IPS-NIHi7 (cell line): ENCODE data around the gene CCDC32.
"Not testable (repeated sequence)": the region's sequence is repeated elsewhere in the genome, so short reads cannot be mapped to it uniquely, and the experiment has no call there.

Source experiments
- DNase-seq: peaks from one replicate; pipeline ENCODE4 v3.0.0; 2012; ENCODE audit warnings: mixed read lengths; ENCODE audit errors: extremely low spot score

Gene CCDC32

GRCh38 chr15:40564591-40565332, at the start of gene CCDC32:
TSS of gene CCDC32 (minus strand) at chr15:40565042. CDS start at chr15:40563015, 2,027 bp downstream.
- peak; percentile 100 for DNase-seq

DNA sequence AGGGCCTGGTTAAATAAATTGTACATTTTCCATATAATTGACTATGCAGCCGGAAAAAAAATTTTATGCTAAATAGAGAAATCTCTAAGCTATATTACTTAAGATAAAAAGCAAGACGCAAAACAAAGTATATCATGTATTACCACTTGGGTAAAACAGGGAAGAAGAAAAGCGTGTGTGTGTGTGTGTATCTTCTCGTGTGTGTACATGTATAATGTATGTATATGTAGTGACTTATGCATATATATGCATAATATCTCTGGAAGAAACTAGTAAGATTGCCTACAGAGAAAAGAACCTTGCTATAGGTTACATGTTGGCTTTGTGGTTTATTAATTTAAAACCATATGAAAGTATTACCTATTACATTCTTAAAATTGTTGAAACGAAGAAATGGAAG, 48.2 kb upstream of the CCDC32 start:
- DNase-seq: no peak

DNA sequence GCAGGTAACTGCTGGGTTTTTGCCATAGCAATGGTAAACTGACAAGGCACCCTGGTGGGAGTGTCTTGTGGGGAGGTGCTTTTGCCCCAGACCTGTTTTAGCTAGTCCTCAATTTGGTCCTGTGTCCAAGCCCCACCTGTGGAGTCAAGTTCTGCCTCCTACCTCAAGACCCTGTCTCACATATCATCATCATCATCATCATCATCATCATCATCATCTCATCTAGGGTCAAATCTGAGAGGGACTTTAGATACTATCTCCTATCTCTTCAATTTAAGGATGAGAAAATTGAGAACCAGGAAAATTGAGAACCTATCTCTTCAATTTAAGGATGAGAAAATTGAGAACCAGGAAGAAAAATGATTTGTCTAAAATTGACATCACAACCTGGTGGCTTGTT, 39.1 kb upstream of the CCDC32 start:
- DNase-seq: no peak

DNA sequence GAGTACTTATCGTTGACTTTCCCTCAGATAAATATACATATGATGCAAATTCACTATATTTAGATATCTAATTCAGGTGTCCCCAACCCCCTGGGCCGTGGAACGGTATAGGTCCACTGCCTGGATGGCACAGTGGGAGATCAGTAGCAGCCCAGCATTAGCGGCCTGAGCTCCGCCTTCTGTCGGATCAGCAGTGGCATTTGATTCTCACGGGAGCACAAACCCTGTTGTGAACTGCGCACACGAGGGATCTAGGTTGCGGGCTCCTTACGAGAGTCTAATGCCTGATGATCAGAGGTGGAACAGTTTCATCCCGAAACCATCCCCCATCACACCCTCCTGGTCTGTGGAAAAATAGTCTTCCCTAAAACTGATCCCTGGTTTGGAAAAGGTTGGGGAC, 36.1 kb upstream of the CCDC32 start:
- DNase-seq: no peak

DNA sequence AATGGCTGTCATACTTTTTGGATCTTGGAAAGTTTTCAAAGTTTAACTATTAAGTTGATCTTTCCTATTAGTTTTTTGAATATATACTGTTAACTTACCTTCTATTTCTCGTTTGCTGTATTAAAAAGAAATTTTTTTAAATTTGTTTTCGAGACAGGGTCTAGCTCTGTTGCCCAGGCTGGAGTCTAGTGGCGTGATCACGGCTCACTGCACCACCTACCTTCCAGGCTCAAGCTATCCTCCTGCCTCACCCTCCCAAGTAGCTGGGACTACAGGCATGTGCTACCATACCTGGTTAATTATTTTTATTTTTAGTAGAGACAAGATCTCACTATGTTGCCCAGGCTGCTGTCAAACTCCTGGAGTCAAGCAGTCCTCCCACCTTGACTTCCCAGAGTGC, 33.8 kb upstream of the CCDC32 start:
- DNase-seq: no peak

- no peak for DNase-seq
These were observed 33.3 kb upstream of the CCDC32 start for GRCh38 chr15:40598126-40598525.

DNA sequence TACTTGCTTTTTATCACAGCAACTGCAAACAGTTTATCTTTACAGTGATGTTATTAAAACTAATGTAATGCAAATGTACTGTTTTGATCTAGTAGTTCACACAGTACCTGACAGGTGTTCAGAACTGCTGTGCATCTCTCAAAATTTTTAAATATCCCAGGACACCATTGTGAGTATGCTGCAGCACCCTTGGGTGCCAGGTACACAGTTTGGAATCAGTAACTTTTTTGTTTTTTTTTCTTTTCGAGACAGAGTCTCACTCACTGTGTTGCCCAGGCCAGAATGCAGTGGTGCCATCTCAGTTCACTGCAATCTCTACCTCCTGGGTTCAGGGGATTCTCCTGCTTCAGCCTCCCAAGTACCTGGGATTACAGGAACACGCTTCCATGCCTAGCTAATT, 32.2 kb upstream of the CCDC32 start:
- no peak for DNase-seq

GRCh38 chr15:40595773-40596172, 30.9 kb upstream of the CCDC32 start:
- no peak for DNase-seq

DNA sequence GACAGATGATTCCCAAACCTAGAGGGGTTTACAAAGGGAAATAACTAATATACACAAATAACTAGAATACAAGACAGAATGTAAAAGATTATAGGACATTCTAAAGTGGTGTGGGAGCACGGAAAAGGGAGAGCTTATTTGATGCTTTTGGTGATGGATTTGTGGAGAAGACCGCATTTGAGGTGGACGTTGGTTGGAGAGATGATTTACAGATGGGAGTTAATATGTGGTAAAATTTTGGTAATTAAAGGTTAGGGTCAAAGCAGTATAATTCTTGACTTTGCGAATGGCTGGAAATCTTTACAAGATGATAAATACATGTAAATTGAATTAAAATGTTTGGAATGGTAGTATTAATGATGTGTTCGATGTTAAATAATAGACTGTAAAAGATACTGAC, 30.4 kb upstream of the CCDC32 start:
- DNase-seq: no peak

DNA sequence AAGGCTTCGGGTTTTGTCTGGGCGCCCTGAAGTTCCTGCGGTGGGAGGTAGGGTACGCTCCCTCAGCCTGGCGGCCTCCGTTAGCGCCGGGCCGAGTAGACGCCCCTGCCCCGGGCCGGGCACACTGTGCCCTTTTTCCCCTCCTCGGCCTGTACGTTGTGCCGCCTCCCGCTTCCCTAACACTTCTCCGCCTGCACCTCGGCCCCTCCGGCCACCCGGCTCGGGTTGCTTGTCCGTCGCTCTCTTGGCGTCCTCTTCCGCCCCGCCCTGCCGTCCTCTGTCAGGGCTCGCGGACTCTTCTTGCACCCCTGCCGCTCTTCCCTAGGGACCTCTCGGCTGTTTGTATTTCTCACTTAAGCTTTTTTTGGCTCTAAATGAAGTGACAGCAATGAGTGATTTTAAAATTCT, 29.6 kb upstream of the CCDC32 start:
- peak; percentile 81 for DNase-seq

- peak; percentile 82 for DNase-seq
These were observed 29.0 kb upstream of the CCDC32 start, which contains the start of gene KNL1 for GRCh38 chr15:40593588-40594428. TSS of gene KNL1 (plus strand) at chr15:40594249. CDS start at chr15:40602932, 8,683 bp downstream.

DNA sequence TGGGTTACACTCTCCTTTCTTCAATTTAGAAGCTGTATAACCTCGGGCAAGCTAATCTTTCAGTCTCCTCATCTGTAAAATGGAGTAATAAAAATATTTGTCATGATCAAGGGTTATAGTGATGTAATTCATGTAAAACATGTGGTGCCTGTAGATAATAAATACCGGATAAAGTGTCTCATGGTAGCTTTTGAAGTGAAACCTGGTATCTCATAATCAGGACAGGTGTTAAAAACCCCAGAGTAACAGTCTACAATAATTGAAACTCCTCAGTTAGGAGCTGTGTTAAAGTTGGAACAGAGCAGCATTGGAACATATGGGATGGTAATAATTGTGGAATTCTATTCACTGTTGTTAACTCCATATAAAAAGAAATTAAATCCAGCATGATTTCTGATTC, 28.3 kb upstream of the CCDC32 start:
- DNase-seq: no peak

GRCh38 chr15:40591389-40591788, 26.5 kb upstream of the CCDC32 start:
- DNase-seq: peak; percentile 26

DNA sequence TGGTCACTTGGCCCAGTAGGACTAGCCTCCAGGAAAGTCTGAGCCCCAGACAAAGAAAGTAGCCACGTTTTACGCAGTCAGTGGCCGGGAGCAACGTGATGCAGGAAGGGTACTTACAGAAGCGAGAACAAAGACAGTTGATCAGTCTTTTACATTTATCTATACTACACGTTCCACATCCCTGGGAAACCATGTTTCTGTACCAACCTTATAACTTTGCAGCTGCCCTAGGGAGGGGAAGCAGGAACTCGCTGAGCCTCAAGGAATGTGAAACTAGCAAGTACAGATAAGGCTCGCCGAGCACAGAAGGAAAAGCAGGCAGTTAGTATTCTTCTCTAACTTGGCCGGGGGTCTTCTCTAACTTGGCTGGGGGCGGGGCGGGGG, 25.8 kb upstream of the CCDC32 start:
- DNase-seq: no peak

DNA sequence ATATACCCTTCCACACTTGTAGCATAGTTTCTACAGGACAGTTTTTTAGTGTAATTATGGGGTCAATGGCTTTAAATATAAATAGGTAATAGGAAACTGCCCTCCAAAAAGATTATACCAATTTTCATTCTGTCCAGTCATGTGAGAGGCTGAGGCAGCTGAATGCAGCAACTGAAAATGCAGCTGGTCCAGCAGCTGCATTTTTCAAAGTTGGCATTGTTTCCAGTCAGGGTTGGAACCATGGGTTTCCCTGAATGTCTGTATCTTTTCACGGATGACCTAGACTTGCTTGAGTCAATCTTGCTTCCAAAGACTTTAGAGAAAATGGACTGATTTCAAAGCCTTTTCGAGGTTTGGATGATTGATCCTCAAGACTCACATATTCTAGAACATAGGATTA, 19.3 kb upstream of the CCDC32 start:
- no peak for DNase-seq

DNA sequence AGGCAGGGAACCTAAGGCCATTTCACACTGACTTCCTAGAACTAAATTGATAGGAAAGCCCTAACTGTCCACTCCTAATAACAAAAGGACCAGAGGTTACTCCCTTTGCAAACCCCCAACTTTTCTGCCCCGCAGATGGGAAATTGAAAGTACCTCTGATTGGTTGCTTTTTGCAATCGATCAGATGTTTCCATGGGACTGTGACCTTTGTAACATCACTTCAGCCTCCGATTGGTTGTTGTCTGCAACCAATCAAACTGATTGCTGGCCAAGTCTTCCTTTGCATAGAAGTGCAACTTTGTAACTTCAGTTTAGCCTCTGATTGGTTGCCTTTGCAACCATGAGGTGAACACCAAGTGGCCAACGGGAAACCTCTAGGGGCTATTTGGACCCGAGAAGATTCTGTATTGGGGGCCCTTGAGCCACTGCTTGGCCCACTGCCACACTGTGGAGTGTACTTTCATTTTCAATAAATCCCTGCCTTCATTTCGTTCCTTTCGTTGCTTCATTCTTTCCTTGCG, 17.9 kb upstream of the CCDC32 start:
- no peak for DNase-seq

DNA sequence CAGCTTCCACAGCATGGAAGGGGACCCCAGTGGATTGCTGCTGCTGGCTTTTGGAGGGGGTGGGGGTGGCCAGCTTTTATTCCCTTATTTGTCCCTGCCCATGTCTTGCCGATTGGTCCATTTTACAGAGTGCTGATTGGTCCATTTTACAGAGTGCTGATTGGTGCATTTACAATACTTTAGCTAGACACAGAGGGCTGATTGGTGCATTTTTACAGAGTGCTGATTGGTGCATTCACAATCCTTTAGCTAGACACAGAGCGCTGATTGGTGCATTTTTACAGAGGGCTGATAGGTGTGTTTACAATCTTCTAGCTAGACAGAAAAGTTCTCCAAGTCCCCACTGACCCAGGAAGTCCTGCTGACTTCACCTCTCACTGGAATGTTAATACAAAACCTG, 17.0 kb upstream of the CCDC32 start:
- DNase-seq: not testable (repeated sequence)

- no peak for DNase-seq
These were observed 14.1 kb upstream of the CCDC32 start for GRCh38 chr15:40578892-40579291.

- DNase-seq: not testable (repeated sequence)
These were observed 12.1 kb upstream of the CCDC32 start for GRCh38 chr15:40576914-40577313.

DNA sequence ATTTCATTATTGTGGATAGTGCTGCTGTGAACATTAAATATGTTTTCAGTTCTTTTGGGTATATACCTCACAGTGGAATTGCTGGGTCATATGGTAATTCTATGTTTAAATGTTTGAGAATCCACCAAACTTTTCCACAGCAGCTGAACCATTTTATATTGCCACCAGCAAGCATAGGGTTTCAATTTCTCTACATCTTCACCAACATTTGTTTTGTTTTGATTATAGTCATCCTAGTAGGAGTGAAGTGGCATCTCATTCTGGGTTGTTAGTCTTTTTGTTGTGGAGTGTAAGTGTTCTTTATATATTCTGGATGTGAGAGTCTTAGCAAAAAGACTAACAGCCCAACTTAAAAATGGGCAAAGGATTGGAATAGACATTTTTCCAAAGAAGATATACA, 10.3 kb upstream of the CCDC32 start:
- DNase-seq: no peak

- DNase-seq: peak; percentile 96
These were observed 4.5 kb upstream of the CCDC32 start, which contains the start of gene RPUSD2 for GRCh38 chr15:40569129-40569953. TSS of gene RPUSD2 (plus strand) at chr15:40569299. CDS start at chr15:40569338, 39 bp downstream.

DNA sequence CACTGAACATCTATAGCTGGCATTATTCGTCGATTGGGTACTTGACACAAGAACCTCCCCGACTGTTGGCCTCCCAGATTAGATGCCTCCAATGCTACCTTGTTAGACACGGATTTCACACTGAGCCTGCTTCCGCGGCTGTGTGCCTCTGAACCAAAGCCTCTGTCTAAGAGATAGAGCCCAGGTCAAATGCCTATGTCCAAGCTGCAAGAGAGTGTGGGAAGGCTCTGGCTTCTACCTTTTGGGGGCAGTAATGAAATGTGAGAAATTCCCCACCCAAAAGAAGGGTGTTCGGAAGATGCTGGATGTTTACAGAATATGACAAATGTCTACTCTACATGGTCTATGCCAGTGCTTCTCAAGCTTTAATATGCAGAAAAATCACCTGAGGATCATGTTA, 2.3 kb upstream of the CCDC32 start:
- no peak for DNase-seq
